Testis (tissue), 2 donors: ENCODE measurements around the gene RPGRIP1.

Source experiments
- CTCF ChIP-seq, 3 experiments: fragments of 450-650 bp in 2 of 3; fragments of 200-600 bp in 1 of 3; sonication (generic) in 1 of 3; IDR thresholded peaks; one replicate each; pipeline ENCODE4 v1.5.1; 2016 to 2019; ENCODE audit warnings: antibody characterized with exemption in 3 of 3, mild to moderate bottlenecking in 2 of 3, moderate library complexity in 1 of 3
- POLR2A ChIP-seq: fragments of 450-650 bp; IDR thresholded peaks from one replicate; pipeline ENCODE4 v1.6.1; 2017; ENCODE audit warnings: antibody characterized with exemption, mild to moderate bottlenecking, moderate library complexity

GRCh38 chr14:21269252-21270046 lies 10.4 kb upstream of the RPGRIP1 start, which contains the start of gene HNRNPC:
- TF ChIP-seq CTCF (IDR thresholded peaks at IDR 0.05), result peak in 1 of 3 experiments; percentile 1
- TF ChIP-seq POLR2A, result peak; percentile 90
